HG03064 (cell line): Measurements from ENCODE around the gene ATG16L1.

Experiments used
- ATAC-seq: cut with Tn5 transposase; IDR thresholded peaks from one replicate; pipeline ENCODE4 v1.9.1; 2021; ENCODE audit warnings: low read depth; ENCODE audit not compliant: unreplicated experiment

Gene ATG16L1

GRCh38 chr2:233251306-233252116, at the start of gene ATG16L1:
Gene ATG16L1 (plus strand): TSS chr2:233251673. CDS start chr2:233251828, 155 bp downstream.
- peak; percentile 89 for ATAC-seq

GRCh38 chr2:233202531-233202944, 48.9 kb upstream of the ATG16L1 start:
- no peak for ATAC-seq

GRCh38 chr2:233203060-233203459, 48.4 kb upstream of the ATG16L1 start:
- ATAC-seq, result no peak

DNA sequence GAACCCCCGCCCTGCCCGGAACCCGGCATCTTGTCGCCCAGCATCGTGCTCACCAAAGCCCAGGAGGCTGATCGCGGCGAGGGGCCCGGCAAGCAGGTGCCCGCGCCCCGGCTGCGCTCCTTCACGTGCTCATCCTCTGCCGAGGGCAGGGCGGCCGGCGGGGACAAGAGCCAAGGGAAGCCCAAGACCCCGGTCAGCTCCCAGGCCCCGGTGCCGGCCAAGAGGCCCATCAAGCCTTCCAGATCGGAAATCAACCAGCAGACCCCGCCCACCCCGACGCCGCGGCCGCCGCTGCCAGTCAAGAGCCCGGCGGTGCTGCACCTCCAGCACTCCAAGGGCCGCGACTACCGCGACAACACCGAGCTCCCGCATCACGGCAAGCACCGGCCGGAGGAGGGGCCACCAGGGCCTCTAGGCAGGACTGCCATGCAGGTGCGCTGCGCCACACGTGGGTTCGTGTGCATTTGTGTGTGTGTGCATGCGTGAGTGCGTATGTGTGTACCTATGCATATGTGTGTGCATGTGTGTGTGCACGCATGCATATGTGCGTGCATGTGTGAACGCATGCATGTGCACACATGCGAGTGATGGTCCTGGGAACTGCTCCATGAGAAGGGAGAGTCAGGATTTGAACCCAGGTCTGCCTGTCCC, 47.1 kb upstream of the ATG16L1 start:
- ATAC-seq, result no peak

- no peak for ATAC-seq
Measured at GRCh38 chr2:233208382-233209116, 42.9 kb upstream of the ATG16L1 start.

DNA sequence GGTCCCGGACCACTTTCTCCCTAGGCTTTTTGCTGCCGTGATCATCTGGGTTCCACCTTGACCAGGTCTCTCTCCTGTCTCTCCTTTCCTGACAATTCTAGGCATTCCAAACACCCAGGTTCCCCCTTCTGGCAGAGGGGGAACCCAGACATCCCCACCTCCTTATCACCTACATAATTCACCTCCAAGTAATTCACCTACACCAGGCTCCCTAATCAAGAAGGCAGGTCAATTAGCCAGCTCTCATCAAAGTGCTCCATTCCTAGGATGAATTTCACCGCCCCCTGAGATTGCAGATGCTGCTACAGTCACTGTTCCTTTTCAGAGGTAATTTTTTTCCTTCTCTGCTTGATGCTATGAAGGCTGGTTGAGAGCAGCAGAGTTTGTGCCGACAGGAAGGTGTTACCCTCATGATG, 42.3 kb upstream of the ATG16L1 start:
- ATAC-seq, result no peak

- ATAC-seq, result no peak
Measured at GRCh38 chr2:233209533-233210171, 41.8 kb upstream of the ATG16L1 start.

- no peak for ATAC-seq
Measured at GRCh38 chr2:233210281-233210680, 41.2 kb upstream of the ATG16L1 start.

DNA sequence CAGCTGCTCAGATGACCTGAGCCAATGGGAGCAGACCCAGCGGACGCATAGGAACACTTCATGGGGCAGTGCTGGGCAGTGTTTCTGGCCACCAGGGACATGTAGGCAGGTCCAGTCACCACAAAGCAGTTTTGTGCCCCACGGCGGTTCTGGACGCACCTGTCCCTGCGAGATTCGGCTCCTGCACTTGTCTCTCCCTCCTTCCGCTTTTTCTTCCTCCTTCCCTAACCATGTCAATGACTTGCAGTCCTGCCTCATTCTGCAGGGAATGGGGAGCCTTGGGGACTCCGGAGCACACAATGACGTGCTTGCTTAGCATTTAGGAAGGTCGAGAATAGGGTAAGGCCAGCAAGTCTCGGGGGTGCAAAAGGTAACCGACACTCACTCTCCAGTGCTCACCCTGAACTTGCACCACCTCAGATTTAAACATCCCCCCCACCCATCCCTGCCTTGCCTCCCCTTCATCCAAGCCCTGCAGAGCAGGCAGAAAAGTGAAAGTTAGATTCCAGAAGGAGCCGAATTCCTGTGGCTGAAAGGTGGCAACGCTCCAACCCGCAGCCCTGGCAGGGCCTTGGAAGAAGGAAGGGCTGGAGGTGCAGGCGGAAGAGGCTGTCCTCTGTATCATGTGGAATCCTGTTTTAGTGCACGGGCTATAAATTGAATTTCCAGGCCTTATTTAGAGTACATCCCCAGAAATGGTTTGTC, 40.5 kb upstream of the ATG16L1 start:
- no peak for ATAC-seq

DNA sequence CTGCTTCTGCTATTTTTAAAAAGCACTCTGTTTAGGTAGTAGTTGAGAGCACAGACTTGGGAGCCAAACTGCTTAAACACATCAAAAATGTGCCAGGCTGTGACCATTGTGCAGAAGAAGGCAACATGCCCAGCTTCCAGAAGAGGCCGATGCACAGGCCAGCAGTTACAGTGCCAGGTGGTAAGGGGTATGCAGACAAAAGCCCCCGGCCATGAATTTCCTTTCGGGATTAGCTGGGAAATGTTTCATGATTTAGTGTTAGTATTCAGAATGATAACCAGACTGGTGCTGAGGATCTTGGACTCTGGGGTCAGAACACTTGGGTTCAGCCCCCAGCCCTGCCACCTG, 40.0 kb upstream of the ATG16L1 start:
- no peak for ATAC-seq

GRCh38 chr2:233213011-233213410, 38.5 kb upstream of the ATG16L1 start:
- ATAC-seq, result no peak

DNA sequence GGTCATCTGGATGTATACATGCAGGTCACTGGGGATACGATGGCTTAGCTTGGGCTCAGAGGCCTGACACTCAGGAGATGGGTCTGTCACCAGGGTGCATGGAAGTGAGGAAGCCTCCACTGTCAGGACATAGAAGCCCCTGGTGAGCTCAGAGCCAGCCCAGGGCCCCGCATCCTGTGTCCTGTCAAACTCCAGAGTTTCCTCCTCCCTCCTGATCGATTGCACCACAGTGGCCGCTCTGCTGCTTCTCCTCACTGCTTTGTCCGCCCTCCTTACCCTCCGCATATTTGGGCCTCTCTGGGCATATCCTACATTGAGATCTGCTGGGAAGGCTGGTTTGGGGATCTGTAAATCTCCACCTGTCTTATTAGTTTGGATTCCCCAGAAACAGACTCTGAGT, 37.5 kb upstream of the ATG16L1 start:
- ATAC-seq, result no peak

- no peak for ATAC-seq
Measured at GRCh38 chr2:233217892-233218377, 33.5 kb upstream of the ATG16L1 start.

- no peak for ATAC-seq
Measured at GRCh38 chr2:233218836-233219235, 32.6 kb upstream of the ATG16L1 start.

DNA sequence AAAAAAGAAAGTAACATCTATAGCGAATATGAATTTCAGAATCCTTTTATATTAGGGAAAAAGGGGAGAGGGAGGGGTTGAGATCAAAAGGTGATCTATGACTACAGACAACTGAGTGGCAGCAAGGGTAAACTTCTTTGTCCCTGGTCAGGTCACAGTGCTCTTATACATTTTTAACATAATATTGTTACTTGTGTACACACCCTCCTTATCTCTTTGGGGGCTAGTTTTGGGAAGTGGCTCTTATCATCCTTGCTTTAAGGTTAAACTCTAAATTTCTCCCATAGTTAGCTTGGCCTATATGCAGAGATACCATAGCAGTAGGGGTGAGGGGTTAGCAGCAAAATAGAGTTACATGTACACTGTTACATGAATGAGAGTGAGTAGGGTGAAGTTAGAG, 31.6 kb upstream of the ATG16L1 start:
- ATAC-seq, result no peak

DNA sequence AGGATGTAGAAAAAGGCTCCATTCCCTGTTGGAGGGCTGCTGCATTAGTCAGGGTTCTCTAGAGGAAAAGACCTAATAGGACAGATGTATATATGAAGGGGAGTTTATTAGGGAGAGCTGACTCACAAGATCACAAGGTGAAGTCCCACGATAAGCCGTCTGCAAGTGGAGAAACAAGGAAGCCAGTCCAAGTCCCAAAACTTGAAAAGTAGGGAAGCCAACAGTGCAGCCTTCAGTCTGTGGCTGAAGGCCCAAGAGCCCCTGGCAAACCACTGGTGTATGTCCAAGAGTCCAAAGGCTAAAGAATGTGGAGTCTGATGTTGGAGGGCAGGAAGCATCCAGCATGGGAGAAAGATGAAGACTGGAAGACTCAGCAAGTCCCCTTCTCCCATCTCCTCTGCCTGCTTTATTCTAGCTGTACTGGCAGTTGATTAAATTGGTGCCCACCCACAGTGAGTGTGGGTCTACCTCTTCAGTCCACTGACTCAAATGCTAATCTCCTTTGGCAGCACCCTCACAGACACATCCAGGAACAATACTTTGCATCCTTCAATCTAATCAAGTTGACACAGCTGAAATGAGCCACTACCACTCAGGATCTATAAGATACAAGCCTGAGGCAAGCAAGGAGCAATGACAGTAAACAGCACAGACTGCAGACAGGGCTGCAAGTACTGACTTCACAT, 30.0 kb upstream of the ATG16L1 start:
- no peak for ATAC-seq

GRCh38 chr2:233223059-233223894, 28.2 kb upstream of the ATG16L1 start:
- ATAC-seq, result peak; percentile 61

DNA sequence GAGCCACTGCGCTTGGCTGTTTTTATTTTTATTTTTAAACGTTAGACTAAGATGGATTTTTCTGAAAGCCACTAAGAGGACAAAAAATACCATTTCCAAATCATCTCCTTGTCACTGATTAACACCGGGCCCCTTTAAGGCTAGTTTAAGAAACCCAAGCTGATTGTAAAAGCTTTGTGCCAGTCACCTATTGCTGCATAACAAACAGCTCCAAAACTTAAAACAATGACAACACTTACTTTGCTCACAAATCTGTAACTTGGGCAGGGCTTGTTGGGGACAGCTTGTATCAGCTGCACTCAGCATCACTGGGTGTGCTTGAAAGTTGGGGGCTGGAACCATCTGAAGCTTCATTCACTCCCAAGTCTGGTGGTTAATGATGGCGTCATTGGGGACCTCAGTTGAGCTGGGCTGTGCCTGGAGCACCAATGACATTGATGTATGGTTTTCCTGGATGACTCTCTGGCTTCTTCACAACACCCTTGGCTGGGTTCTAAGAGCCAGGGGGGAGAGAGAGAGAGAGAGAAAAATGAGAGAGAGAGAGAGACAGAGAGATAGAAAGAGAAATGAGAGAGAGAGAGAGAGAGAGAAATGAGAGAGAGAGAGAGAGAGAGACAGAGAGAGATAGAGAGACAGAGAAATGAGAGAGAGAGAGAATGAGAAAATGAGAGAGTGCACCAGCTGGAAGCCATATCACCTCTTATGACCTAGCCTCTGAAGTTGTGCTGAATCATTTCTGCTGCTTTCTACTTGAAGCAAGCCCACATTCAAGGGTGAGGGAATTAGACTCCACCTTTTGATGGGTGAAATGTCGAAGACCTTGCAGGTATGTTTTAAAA, 26.0 kb upstream of the ATG16L1 start:
- ATAC-seq, result no peak
